ENCODE results near the gene RNU1-4. TPM values are rescaled to one million over a fixed set of nuclear protein-coding genes. Genes with fewer than 3 reads are reported as not detected.
"Not testable (repeated sequence)": the region's sequence is repeated elsewhere in the genome, so short reads cannot be mapped to it uniquely, and the experiment has no call there.

RNU1-4 gene
- total and polyA plus RNA-seq, 5 donors = 3,675 to 8,578 (median 7,073) TPM; not detected in 1

DNA sequence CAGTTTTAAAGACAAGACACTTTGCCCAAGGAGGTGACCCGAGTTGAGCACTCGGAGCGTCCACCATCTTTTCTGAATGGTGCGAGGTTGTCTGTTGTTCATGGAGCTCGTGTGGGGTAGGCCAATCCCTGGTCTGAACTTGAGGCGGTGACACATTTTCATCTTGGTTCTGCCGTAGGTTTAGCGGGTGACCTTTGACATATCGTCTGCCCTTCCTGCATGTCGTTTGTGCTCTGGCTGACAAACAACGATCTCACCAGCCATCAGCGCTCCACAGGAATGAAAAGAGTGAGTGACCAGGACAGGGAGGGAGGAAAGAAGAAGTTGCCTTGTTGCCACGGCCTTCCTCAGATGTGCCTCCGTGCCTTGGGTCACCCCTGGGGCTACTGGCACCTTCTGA is 34.5 kb downstream of the RNU1-4 start:
- H3K27ac ChIP-seq (ENCODE audit: low read length); H3K9me3 ChIP-seq (ENCODE audit: control insufficient read depth, low read length); H3K4me3 ChIP-seq (ENCODE audit: low read length); H3K4me1 ChIP-seq (ENCODE audit: control insufficient read depth, insufficient read depth, low read length); H3K27me3 ChIP-seq (ENCODE audit: control insufficient read depth, insufficient read depth); ATAC-seq; DNase-seq; intact Hi-C loops (cut with DNase I): not testable (repeated sequence)
- WGBS = 70% methylated on average over 8 of the region's 14 CpGs

DNA sequence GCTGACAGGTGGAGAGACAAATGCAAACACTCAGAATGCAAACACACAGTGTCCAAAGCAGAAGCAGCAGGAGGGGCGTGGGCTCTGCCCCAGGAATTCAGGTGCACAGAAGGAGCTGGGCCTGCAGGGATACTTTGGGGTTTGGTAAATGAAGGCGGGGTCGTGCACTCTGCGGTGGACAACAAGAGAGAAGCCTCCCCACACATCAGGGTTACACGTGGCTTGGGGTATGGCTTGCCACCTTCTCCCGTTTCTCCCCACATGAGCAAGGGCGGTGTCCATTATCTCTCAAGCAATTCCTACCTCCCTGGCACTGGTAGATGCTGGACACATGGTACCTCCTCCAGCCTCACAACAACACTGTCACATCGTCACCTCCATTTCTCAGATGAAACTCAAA is 35.0 kb downstream of the RNU1-4 start:
- DNase-seq = not testable (repeated sequence)

DNA sequence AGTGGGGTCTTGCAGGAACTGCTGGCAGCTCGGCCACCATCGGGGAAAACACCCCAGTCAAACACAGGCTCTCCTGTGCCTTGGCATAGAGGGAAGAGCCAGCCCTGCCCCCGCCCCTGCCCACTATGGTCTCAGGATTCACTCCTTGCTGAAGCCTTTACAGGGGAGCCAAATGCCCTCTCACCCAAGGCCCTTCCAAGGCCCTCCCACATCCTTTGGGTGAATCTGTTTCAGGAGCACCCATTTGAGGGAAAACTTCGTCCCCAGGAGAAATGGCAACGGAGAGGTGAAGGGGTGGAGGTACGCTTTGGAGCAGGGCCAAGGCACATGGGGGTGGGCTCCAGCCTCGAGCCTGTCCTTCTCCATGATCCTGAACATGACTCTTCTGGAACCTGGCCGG is 35.9 kb downstream of the RNU1-4 start:
- DNase-seq; ATAC-seq; H3K4me1 ChIP-seq (ENCODE audit: control insufficient read depth, insufficient read depth, low read length); H3K4me3 ChIP-seq (ENCODE audit: low read length); H3K9me3 ChIP-seq (ENCODE audit: control insufficient read depth, low read length); H3K27ac ChIP-seq (ENCODE audit: low read length); intact Hi-C loops (cut with DNase I); H3K27me3 ChIP-seq (ENCODE audit: control insufficient read depth, insufficient read depth): not testable (repeated sequence)
- WGBS = 84% methylated on average over 4 of the region's 8 CpGs

More for the DNA sequence above, 35.0 kb downstream of the RNU1-4 start:
- H3K9me3 ChIP-seq (ENCODE audit: control insufficient read depth, low read length); H3K27me3 ChIP-seq (ENCODE audit: control insufficient read depth, insufficient read depth); ATAC-seq; H3K4me3 ChIP-seq (ENCODE audit: low read length); H3K4me1 ChIP-seq (ENCODE audit: control insufficient read depth, insufficient read depth, low read length); intact Hi-C loops (cut with DNase I); H3K27ac ChIP-seq (ENCODE audit: low read length): not testable (repeated sequence)
- 88% methylated on average over 6 of the region's 8 CpGs for WGBS

DNA sequence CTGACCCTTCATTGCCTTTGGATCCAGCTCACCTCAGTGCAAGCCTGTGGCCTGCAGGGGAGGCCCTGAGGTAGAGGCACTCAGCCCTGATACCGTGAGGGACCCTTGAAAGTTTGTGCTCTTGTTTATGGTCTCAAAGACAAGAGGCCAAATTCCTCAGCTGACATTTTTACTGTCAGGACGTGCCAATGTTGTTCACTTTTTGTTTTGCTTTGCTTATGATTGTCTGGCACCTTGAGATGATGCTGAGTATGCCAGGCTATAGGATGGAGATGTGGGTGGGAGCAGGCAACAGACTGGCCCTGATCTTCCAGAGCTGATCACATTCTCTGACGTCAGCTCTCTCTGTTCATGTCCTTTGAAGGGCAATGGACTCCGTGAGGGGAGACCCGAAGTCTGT is 36.5 kb downstream of the RNU1-4 start:
- ATAC-seq; H3K4me1 ChIP-seq (ENCODE audit: control insufficient read depth, insufficient read depth, low read length); intact Hi-C loops (cut with DNase I); H3K27ac ChIP-seq (ENCODE audit: low read length); H3K4me3 ChIP-seq (ENCODE audit: low read length); H3K27me3 ChIP-seq (ENCODE audit: control insufficient read depth, insufficient read depth); DNase-seq; H3K9me3 ChIP-seq (ENCODE audit: control insufficient read depth, low read length): not testable (repeated sequence)
- 86% methylated on average over 5 of the region's 5 CpGs for WGBS

DNA sequence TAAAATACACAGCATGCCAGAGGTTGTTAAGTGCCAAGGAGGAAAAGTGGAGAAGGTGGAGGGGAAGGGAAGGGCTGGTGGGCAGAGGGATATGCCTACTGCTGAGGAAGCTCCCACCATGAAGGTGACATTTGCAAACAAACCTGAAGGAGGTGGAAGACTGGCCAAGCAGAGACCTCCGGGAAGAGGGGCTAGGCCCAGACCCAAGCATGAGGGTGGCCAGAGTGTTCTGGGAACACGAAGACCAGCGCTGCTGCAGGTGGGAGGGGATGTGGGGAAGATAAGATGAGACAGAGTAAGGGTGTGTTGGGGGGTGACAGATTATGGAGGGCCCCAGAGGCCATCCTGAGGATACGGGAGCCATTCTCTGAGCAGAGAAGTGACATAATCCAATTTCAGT is 37.5 kb downstream of the RNU1-4 start:
- H3K9me3 ChIP-seq (ENCODE audit: control insufficient read depth, low read length); intact Hi-C loops (cut with DNase I); H3K27me3 ChIP-seq (ENCODE audit: control insufficient read depth, insufficient read depth); ATAC-seq; H3K4me1 ChIP-seq (ENCODE audit: control insufficient read depth, insufficient read depth, low read length); H3K27ac ChIP-seq (ENCODE audit: low read length); H3K4me3 ChIP-seq (ENCODE audit: low read length): not testable (repeated sequence)
- WGBS = 88% methylated on average over 4 of the region's 4 CpGs
- peak in 2 of 3 donors; percentile 34 to 61 for DNase-seq

DNA sequence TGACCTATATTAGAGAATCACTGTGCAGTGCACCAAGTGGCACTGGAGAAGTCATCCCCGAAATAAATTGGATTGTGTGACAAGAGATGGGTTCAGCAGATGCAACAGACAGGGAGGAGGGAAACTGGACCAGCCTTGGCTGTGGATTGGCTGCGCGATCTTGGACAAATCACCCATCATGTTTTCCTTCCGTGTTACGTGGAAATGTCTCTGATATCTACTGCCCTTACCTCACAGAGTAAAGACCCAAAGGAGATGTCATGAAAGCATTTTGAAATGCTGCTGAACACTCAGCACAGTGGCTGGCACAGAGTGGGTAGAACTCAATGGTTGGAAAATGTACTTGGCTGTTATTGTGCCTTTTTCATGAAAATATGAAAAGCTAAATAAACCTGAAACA is 39.2 kb downstream of the RNU1-4 start:
- whole genome bisulfite sequencing = 81% methylated on average over 5 of the region's 5 CpGs

DNA sequence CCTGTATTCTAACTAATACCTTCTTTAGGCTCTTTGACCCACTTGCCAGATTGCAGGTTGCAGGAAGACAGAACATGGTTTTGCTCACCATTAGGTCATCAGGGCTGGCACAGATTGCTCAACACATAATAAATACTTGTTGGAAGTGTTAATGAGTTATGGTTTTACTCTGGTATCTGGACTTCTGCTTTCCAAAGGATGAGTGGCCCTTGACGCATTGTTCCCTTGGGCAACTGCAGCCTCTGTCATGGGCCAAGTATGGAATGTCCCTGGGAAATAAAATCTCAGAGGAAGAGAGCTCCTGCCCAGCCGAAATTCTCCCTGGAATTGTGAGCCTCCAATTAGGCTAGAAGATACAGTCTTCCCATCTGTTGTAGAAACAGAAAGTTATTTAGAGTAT is 40.7 kb downstream of the RNU1-4 start:
- H3K4me3 ChIP-seq (ENCODE audit: low read length); H3K27me3 ChIP-seq (ENCODE audit: control insufficient read depth, insufficient read depth); ATAC-seq; H3K27ac ChIP-seq (ENCODE audit: low read length); H3K9me3 ChIP-seq (ENCODE audit: control insufficient read depth, low read length); intact Hi-C loops (cut with DNase I); H3K4me1 ChIP-seq (ENCODE audit: control insufficient read depth, insufficient read depth, low read length); DNase-seq: not testable (repeated sequence)
- WGBS = no CpG with 5 or more reads among the region's 2 CpGs

More for the DNA sequence above, 39.2 kb downstream of the RNU1-4 start:
- H3K27me3 ChIP-seq (ENCODE audit: control insufficient read depth, insufficient read depth); H3K27ac ChIP-seq (ENCODE audit: low read length); intact Hi-C loops (cut with DNase I); H3K4me3 ChIP-seq (ENCODE audit: low read length); H3K9me3 ChIP-seq (ENCODE audit: control insufficient read depth, low read length); ATAC-seq; DNase-seq; H3K4me1 ChIP-seq (ENCODE audit: control insufficient read depth, insufficient read depth, low read length): not testable (repeated sequence)

DNA sequence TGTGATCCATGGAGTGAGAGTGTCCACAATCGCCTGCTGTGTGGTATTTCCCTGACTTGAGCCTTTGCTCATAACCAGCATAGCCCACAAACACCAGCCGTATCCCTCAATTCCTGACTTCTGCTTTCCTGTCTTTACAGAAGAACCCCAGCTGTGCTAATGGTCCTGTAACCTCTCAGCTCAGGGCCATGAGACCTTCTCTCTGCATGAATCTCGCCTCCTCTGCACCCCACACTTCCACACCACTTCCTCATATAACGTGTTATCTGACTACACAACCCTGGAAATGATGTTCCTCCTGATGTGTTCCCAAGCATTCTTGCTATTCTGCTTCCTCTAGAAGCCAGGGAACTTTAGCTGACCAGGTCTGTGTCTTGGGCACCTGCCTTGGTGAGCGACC is 41.3 kb downstream of the RNU1-4 start:
- WGBS = 63% methylated on average over 3 of the region's 5 CpGs

DNA sequence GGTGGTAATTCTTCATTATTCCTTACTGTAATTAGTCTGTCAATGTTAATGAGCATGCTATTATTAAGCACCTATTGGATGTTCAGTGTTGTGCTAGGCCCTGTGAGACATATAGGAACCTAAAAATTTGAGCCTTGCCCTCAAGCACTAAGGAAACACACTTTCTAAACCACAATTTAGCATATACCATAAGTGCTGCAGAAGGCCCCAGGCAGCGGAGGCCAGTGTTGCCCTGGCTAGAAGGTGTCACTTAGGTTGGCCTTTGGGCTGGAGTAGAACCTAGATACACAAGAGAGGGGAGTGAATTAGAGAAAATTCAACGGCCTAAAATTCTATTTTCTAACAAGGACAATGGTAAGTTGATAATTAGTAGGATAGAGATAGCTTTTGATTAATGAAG is 44.6 kb downstream of the RNU1-4 start:
- H3K4me1 ChIP-seq (ENCODE audit: control insufficient read depth, insufficient read depth, low read length); H3K9me3 ChIP-seq (ENCODE audit: control insufficient read depth, low read length); intact Hi-C loops (cut with DNase I); H3K27me3 ChIP-seq (ENCODE audit: control insufficient read depth, insufficient read depth); H3K4me3 ChIP-seq (ENCODE audit: low read length); DNase-seq; H3K27ac ChIP-seq (ENCODE audit: low read length); ATAC-seq: not testable (repeated sequence)
- no CpG with 5 or more reads among the region's 2 CpGs for WGBS

More for the DNA sequence above, 41.3 kb downstream of the RNU1-4 start:
- H3K9me3 ChIP-seq (ENCODE audit: control insufficient read depth, low read length); H3K27me3 ChIP-seq (ENCODE audit: control insufficient read depth, insufficient read depth); intact Hi-C loops (cut with DNase I); H3K4me3 ChIP-seq (ENCODE audit: low read length); H3K27ac ChIP-seq (ENCODE audit: low read length); H3K4me1 ChIP-seq (ENCODE audit: control insufficient read depth, insufficient read depth, low read length); ATAC-seq; DNase-seq: not testable (repeated sequence)

DNA sequence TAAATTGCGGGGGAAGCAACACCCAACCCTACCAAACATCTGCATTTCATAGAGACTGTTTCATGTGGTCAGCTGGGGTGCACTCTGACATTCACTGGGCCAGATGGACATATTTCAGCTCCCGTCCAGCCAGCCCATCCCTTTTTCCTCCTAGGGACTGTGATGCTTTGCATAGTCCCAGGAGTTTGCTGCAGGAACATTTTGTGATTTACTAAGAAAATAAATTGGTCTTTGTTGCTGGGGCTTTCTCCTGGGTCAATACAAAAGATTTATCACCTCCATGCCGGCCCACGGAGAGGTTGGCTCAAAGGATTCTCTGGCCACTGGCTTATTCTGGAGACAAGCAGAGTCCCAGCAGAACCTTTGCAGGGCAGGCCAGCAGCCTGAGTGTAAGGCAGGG is 46.0 kb downstream of the RNU1-4 start:
- ATAC-seq = not testable (repeated sequence)
- WGBS = 68% methylated on average over 4 of the region's 4 CpGs

DNA sequence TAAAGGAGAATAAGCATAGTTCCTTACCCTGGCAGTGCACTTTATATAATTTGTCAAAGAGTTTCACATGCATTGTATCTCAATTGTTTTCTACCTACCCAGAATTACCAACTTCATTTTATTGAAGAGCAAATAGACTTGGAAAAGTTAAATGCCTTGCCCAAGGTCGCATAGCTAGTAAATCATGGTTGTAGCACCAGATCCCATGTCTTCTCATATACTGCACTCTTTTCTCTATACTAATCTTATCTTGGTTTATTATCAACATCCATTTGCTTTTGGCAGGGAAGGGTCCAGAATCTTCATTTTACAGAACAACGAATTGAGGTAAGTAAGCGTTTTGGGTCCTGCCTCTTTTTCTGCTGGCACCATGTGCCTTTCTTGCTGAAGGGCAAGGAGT is 46.9 kb downstream of the RNU1-4 start:
- not testable (repeated sequence) for ATAC-seq

More for the DNA sequence above, 46.0 kb downstream of the RNU1-4 start:
- H3K9me3 ChIP-seq (ENCODE audit: control insufficient read depth, low read length); intact Hi-C loops (cut with DNase I); DNase-seq; H3K4me3 ChIP-seq (ENCODE audit: low read length); H3K27ac ChIP-seq (ENCODE audit: low read length); H3K4me1 ChIP-seq (ENCODE audit: control insufficient read depth, insufficient read depth, low read length); H3K27me3 ChIP-seq (ENCODE audit: control insufficient read depth, insufficient read depth): not testable (repeated sequence)

DNA sequence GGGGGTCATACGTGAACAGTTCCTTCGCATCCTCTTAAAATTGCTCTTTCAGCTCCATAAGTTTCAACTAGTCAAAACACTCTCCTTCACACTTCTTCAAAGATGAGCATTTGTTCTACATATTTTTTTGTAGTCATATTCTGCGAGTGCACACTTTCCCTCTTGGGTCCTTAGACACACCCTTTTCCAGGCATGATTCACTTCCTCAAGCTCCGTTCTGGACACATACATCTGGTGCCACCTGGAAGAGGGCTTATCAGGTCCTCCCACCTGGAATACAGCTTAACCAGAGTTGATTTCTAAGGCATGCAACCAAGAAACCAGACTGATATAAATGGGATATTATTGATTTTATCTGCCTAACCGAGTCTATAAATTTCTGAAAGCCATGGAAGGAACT is 47.4 kb downstream of the RNU1-4 start:
- H3K27me3 ChIP-seq (ENCODE audit: control insufficient read depth, insufficient read depth); H3K4me3 ChIP-seq (ENCODE audit: low read length); DNase-seq; H3K27ac ChIP-seq (ENCODE audit: low read length); intact Hi-C loops (cut with DNase I); H3K4me1 ChIP-seq (ENCODE audit: control insufficient read depth, insufficient read depth, low read length); H3K9me3 ChIP-seq (ENCODE audit: control insufficient read depth, low read length); ATAC-seq: not testable (repeated sequence)
- WGBS = 38% methylated on average over 3 of the region's 5 CpGs

More for the DNA sequence above, 46.9 kb downstream of the RNU1-4 start:
- H3K9me3 ChIP-seq (ENCODE audit: control insufficient read depth, low read length); H3K4me1 ChIP-seq (ENCODE audit: control insufficient read depth, insufficient read depth, low read length); H3K27ac ChIP-seq (ENCODE audit: low read length); DNase-seq; H3K4me3 ChIP-seq (ENCODE audit: low read length); H3K27me3 ChIP-seq (ENCODE audit: control insufficient read depth, insufficient read depth); intact Hi-C loops (cut with DNase I): not testable (repeated sequence)
- 98% methylated on average over 2 of the region's 3 CpGs for WGBS
